A549 treated with RU486 at 1 μM for 4 hours (cell line): ENCODE data around the gene MRPL39. TPM values are rescaled to one million over a fixed set of nuclear protein-coding genes. Genes with fewer than 3 reads are reported as not detected.

Experiments used
- total RNA-seq: library from RNA; stranded (reverse); fragments of 200-300 nt; extraction: Qiagen RNA extraction; gene quantifications from 5 replicates; pipeline ENCODE4 v1.2.3, GENCODE V29; 2022; ENCODE audit warnings: low read depth

Gene MRPL39
- 32.3 to 39.4 TPM (median 34.4 TPM) in 5 replicates for total RNA-seq

DNA sequence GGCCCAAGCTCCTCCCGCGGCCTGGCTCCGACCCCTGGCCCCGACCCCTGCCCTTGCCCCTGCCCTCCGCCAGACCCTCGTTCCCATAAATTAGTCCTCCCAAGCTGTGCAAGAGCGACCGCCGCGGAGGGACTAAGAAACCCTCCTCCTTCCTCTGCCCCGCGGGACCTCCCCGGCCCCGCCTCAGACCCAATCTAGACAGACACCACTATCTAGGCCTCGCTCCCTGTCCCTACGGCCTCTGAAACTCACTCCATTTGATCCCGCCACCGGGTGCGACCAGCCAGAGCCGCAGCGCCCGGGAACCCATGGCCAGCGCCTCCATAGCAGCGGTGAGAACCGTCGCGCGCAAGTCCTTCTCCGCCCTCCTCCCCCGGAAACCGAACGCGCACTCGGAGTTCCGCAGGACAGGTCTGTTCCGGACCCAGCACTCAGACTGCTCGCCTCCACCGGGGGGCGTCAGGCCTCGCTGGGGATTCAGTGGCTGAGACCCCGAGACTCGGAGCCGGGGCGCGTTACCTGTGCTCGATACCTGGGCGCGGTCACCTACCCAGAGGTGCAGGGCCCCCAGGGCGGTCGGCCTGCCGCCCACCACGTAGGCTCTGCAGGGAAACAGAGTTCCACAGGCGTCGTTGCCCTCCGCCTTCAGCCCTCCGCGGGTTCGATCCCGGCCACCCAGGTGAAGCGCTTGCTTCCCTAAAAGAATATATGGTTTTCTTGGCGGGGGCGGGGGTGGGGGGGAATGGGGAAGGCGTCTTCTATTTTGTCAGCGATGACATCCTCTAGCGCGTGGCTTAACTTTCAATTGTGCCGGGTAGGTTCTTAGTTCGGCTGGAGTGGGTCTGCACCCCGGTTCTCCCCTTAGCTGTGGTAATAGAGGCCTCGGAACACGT is at the start of gene MRPL39:
Gene MRPL39 (minus strand): TSS at position 331 of the 893 bp plus-strand sequence. CDS start 6 bp downstream, at position 325.

DNA sequence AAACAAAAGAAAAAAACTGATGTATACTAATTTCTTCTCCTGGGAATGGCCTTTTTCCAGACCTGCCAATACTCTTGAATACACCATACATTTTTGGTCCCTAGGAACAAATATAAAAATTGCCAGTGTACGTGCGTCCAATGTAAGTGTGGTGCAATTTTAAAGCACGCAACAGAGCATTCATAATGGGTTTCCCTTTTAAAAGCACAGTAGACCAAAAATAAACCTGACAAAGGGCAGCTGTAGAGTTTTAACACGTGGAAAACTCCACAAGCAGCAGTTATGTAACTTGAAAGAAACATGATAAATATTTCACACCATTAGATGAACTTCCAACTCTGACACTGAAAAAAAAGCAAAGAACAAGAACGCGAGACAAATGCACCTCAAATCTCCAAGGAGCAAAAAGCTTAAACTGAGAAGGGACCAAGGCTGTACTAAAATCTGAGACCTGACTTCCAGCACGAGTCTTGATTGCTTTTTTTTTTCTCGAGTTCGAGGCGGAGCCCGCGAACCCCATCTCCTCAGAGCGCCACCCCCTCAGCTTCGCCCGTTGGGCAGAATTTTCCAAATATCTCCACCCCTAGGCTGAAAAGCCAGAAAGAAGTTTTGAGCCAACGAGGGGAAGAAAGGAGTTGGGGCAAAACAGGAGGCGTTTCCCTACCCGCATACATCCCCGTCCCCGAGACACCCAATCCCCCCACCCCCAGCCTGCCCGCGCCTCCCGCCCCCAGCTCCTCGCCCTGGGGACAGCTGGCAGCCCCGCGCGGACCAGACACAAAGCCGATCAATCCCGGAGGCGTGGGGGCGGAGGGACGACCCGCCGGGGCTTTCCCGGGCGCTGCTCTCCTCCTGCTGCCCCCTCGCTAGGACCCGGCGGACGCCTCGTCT is 31.6 kb upstream of the MRPL39 start, which contains the start of gene JAM2:
Gene JAM2 (plus strand): TSS at position 599 of the 891 bp plus-strand sequence. CDS start 564 bp downstream, outside the sequence.

Other genes with a start within 250 kb of the MRPL39 start
- gene JAM2, start 31.8 kb upstream of the MRPL39 start, total RNA-seq = not detected in 5 replicates
- gene ATP5PF, start 127.4 kb upstream of the MRPL39 start, total RNA-seq = 210 to 244 TPM (median 229 TPM) in 5 replicates
- 4.5 to 8.2 TPM (median 7.2 TPM) in 5 replicates for gene GABPA, start 127.5 kb upstream of the MRPL39 start, total RNA-seq